SK-N-SH (cell line): Measurements from ENCODE around the gene APOL6. TPM values are rescaled to one million over a fixed set of nuclear protein-coding genes. Genes with fewer than 3 reads are reported as not detected.
A peak's percentile ranks its signal among the peaks of the same experiment; 100 is the strongest.

Experiments
- CTCF ChIA-PET: fragments of 300-600, 350-600 bp; formaldehyde crosslinking; extraction: SDS; loops from one replicate; lab custom pipeline; 2021; lab: Yijun Ruan, JAX
- POLR2A ChIA-PET: fragments of 350-600 bp; sonication (Branson Sonifier 250); formaldehyde crosslinking; extraction: SDS; loops from one replicate; lab custom pipeline; 2020; ENCODE audit warnings: antibody characterized with exemption, inconsistent platforms; lab: Yijun Ruan, JAX
- DNase-seq: peaks from one replicate; pipeline ENCODE4 v3.0.0; 2012
- H2AFZ ChIP-seq: fragments of 200-600 bp; sonication (generic); 2 replicates; pipeline ENCODE4 v1.8.1; 2016; ENCODE audit warnings: antibody characterized with exemption, mild to moderate bottlenecking, low read depth
- H3F3A ChIP-seq: fragments of 200-600 bp; sonication (generic); replicated peaks from 2 replicates; pipeline ENCODE3; 2016; ENCODE audit warnings: antibody characterized with exemption, mild to moderate bottlenecking; ENCODE audit not compliant: insufficient read depth
- H3K27ac ChIP-seq, 2 experiments: fragments of 200-500 bp in 1 of 2; fragments of 200-600 bp in 1 of 2; sonication (Bioruptor generic) in 1 of 2; sonication (generic), shearing (Covaris generic) in 1 of 2; 2 replicates each; pipeline versions ENCODE4 v1.5.1 to v1.6.1; 2014 to 2016; ENCODE audit warnings: low read depth in 2 of 2, inconsistent platforms in 1 of 2, low read length in 1 of 2, mild to moderate bottlenecking in 1 of 2, mixed read lengths in 1 of 2
- H3K27me3 ChIP-seq: fragments of 200-600 bp; sonication (generic), shearing (Covaris generic); 2 replicates; pipeline ENCODE4 v1.6.1; 2016; ENCODE audit warnings: mixed run types; ENCODE audit not compliant: insufficient read depth
- H3K36me3 ChIP-seq, 2 experiments: fragments of 200-500 bp in 1 of 2; fragments of 200-600 bp in 1 of 2; sonication (Bioruptor generic) in 1 of 2; sonication (generic) in 1 of 2; replicated peaks in 1 of 2; 2 replicates each; pipeline versions ENCODE3 to v1.5.1; 2014 to 2016; ENCODE audit warnings: low read length in 1 of 2, mild to moderate bottlenecking in 1 of 2; ENCODE audit not compliant: insufficient read depth in 2 of 2, control insufficient read depth in 1 of 2
- H3K4me1 ChIP-seq, 2 experiments: fragments of 200-500 bp in 1 of 2; fragments of 200-600 bp in 1 of 2; sonication (Bioruptor generic) in 1 of 2; sonication (generic), shearing (Covaris generic) in 1 of 2; 2 replicates each; pipeline versions ENCODE4 v1.5.1 to v1.6.1; 2014 to 2016; ENCODE audit warnings: low read depth in 1 of 2, low read length in 1 of 2, mixed run types in 1 of 2; ENCODE audit not compliant: insufficient read depth in 2 of 2, control insufficient read depth in 1 of 2
- H3K4me2 ChIP-seq: fragments of 200-600 bp; sonication (generic), shearing (Covaris generic); 2 replicates; pipeline ENCODE4 v1.6.1; 2017; ENCODE audit warnings: mixed run types
- H3K4me3 ChIP-seq, 2 experiments: fragments of 200-500 bp in 1 of 2; fragments of 200-600 bp in 1 of 2; sonication (Bioruptor generic) in 1 of 2; sonication (generic), shearing (Covaris generic) in 1 of 2; 2 replicates each; pipeline versions ENCODE4 v1.5.1 to v1.8.1; 2014 to 2016; ENCODE audit warnings: low read depth in 2 of 2, inconsistent platforms in 1 of 2, low read length in 1 of 2, mild to moderate bottlenecking in 1 of 2, mixed read lengths in 1 of 2, moderate library complexity in 1 of 2
- H3K79me2 ChIP-seq: fragments of 200-600 bp; sonication (generic); 2 replicates; pipeline ENCODE4 v1.8.1; 2017; ENCODE audit warnings: mild to moderate bottlenecking; ENCODE audit not compliant: insufficient read depth
- H3K9ac ChIP-seq: fragments of 200-600 bp; sonication (generic); 2 replicates; pipeline ENCODE4 v1.6.1; 2017; ENCODE audit warnings: mixed run types
- H3K9me2 ChIP-seq: fragments of 200-600 bp; sonication (generic); 2 replicates; pipeline ENCODE4 v1.6.1; 2017; ENCODE audit warnings: mixed run types
- H3K9me3 ChIP-seq: fragments of 200-600 bp; sonication (generic); 2 replicates; pipeline ENCODE4 v1.6.1; 2017; ENCODE audit warnings: mixed run types, mild to moderate bottlenecking, moderate library complexity
- H4K20me1 ChIP-seq: fragments of 200-600 bp; sonication (generic); 2 replicates; pipeline ENCODE4 v1.6.1; 2017; ENCODE audit warnings: mild to moderate bottlenecking, mixed run types; ENCODE audit not compliant: insufficient read depth
- ELF1 ChIP-seq: IDR thresholded peaks from 2 replicates; pipeline ENCODE4 v1.4.0; 2012
- EZH2phosphoT487 ChIP-seq: fragments of 200-600 bp; sonication (generic); IDR thresholded peaks from 2 replicates; pipeline ENCODE4 v1.6.1; 2017; ENCODE audit warnings: low read depth, mixed run types, mild to moderate bottlenecking, antibody characterized with exemption, moderate library complexity, borderline replicate concordance
- FOXJ3 ChIP-seq: sonication (generic); formaldehyde crosslinking; IDR thresholded peaks from 2 replicates; pipeline ENCODE4 v1.5.1; 2020; ENCODE audit warnings: mild to moderate bottlenecking, missing genetic modification reagents
- GABPA ChIP-seq: IDR thresholded peaks from 2 replicates; pipeline ENCODE4 v1.4.0; 2012; ENCODE audit warnings: low read depth, mild to moderate bottlenecking
- IRF3 ChIP-seq: fragments of 150-350 bp; IDR thresholded peaks from 2 replicates; pipeline ENCODE4 v1.6.1; 2016; ENCODE audit warnings: mild to moderate bottlenecking, low read depth, low read length
- NFIC ChIP-seq: IDR thresholded peaks from 2 replicates; pipeline ENCODE4 v1.4.0; 2012; ENCODE audit warnings: borderline replicate concordance
- NRF1 ChIP-seq: IDR thresholded peaks from 2 replicates; pipeline ENCODE4 v1.6.1; 2012; ENCODE audit warnings: low read depth, mild to moderate bottlenecking, low read length
- PBX3 ChIP-seq: IDR thresholded peaks from 2 replicates; pipeline ENCODE4; 2012
- POLR2AphosphoS5 ChIP-seq: IDR thresholded peaks from 2 replicates; pipeline ENCODE4 v1.6.1; 2012; ENCODE audit warnings: low read depth, low read length
- RAD21 ChIP-seq: IDR thresholded peaks from 2 replicates; pipeline ENCODE4 v1.6.1; 2012; ENCODE audit warnings: mild to moderate bottlenecking, low read length
- RXRA ChIP-seq: IDR thresholded peaks from 2 replicates; pipeline ENCODE4 v1.4.0; 2012; ENCODE audit warnings: low read depth, mild to moderate bottlenecking, borderline replicate concordance
- SIN3A ChIP-seq: IDR thresholded peaks from 2 replicates; pipeline ENCODE4 v1.6.1; 2012; ENCODE audit warnings: low read depth, mild to moderate bottlenecking, low read length, moderate library complexity, borderline replicate concordance
- TAF1 ChIP-seq: IDR thresholded peaks from 2 replicates; pipeline ENCODE4 v1.6.1; 2012; ENCODE audit warnings: low read depth, mild to moderate bottlenecking, low read length, moderate library complexity, borderline replicate concordance
- TCF12 ChIP-seq: IDR thresholded peaks from 2 replicates; pipeline ENCODE4 v1.4.0; 2012
- USF1 ChIP-seq: IDR thresholded peaks from 2 replicates; pipeline ENCODE4 v1.4.0; 2012; ENCODE audit warnings: low read depth, borderline replicate concordance
- WGBS: methylation state at CpG from one replicate; pipeline ENCODE4 v1.1.6; 2017; ENCODE audit warnings: low lambda C conversion rate; 5-methylcytosine and 5-hydroxymethylcytosine counted together
- polyA plus RNA-seq, 3 experiments: library from polyadenylated mRNA; depleted of rRNA; stranded (reverse); fragments of >200 nt; gene quantifications; 2 replicates each; pipeline ENCODE4 v1.2.3, GENCODE V29; 2012
- TF ChIP-seq, protein P1 (sequence below): IDR thresholded peaks from 2 replicates; pipeline ENCODE4 v1.4.0; 2012; ENCODE audit warnings: low read depth, borderline replicate concordance

APOL6 gene
- polyA plus RNA-seq, 1 of the 3 experiments (the other 2 are of a cell fraction): 0.90 TPM

GRCh38 chr22:35628732-35629131 lies 19.5 kb upstream of the APOL6 start:
- Histone ChIP-seq H3K79me2 (no peaks in the 10 kb centered on the region), H3F3A (peaks cover 28% of the 10 kb centered on the region), H3K9me3 (no peaks in the 10 kb centered on the region), H3K4me3 (no peak overlapping the region), H3K27ac (peak overlapping the region in 1 of 2 experiments; percentile 95; a peak in 2 of 4 replicates), H3K27me3 (no peaks in the 10 kb centered on the region), H3K36me3 (no peaks in the 10 kb centered on the region), H2AFZ (no peak overlapping the region), H4K20me1 (no peaks in the 10 kb centered on the region), H3K4me1 (peaks cover 12 to 15% of the 10 kb centered on the region in 2 experiments; a peak in 1 of 4 replicates), H3K9me2 (no peaks in the 10 kb centered on the region), H3K4me2 (0 out of 2 replicates have a peak overlapping the region, but pooled peaks have one; percentile 67), H3K9ac (peak overlapping the region; percentile 67; the same call in 1 of the 2 replicates)
- ChIA-PET CTCF (interaction anchor here (0.7 to 3.7 kb wide), 2 partner anchors 51 to 438 kb away, joined by 3 to 17 read pairs; no protein-coding TSS in a partner anchor), POLR2A (no interaction called here)
- WGBS: 100% methylated on average over 2 of the region's 3 CpGs
- no peak for DNase-seq
- no peak for TF ChIP-seq TCF12
- TF ChIP-seq RXRA: no peak
- TF ChIP-seq FOXJ3: no peak
- TF ChIP-seq, protein P1, sequence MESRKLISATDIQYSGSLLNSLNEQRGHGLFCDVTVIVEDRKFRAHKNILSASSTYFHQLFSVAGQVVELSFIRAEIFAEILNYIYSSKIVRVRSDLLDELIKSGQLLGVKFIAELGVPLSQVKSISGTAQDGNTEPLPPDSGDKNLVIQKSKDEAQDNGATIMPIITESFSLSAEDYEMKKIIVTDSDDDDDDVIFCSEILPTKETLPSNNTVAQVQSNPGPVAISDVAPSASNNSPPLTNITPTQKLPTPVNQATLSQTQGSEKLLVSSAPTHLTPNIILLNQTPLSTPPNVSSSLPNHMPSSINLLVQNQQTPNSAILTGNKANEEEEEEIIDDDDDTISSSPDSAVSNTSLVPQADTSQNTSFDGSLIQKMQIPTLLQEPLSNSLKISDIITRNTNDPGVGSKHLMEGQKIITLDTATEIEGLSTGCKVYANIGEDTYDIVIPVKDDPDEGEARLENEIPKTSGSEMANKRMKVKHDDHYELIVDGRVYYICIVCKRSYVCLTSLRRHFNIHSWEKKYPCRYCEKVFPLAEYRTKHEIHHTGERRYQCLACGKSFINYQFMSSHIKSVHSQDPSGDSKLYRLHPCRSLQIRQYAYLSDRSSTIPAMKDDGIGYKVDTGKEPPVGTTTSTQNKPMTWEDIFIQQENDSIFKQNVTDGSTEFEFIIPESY: no peak
- no peak for TF ChIP-seq NRF1
- TF ChIP-seq SIN3A: no peak
- no peak for TF ChIP-seq USF1
- no peak for TF ChIP-seq NFIC
- TF ChIP-seq GABPA: no peak
- TF ChIP-seq PBX3: no peak
- no peak for TF ChIP-seq TAF1
- no peak for TF ChIP-seq RAD21
- TF ChIP-seq POLR2AphosphoS5: no peak
- TF ChIP-seq IRF3: no peak
- no peak for TF ChIP-seq ELF1
- TF ChIP-seq EZH2phosphoT487: no peak
